Measurements from ENCODE around the gene KRT76. TPM values are rescaled to one million over a fixed set of nuclear protein-coding genes. Genes with fewer than 3 reads are reported as not detected.

Gene KRT76
- total RNA-seq, 1 experiment from 2014 or later, result not detected

DNA sequence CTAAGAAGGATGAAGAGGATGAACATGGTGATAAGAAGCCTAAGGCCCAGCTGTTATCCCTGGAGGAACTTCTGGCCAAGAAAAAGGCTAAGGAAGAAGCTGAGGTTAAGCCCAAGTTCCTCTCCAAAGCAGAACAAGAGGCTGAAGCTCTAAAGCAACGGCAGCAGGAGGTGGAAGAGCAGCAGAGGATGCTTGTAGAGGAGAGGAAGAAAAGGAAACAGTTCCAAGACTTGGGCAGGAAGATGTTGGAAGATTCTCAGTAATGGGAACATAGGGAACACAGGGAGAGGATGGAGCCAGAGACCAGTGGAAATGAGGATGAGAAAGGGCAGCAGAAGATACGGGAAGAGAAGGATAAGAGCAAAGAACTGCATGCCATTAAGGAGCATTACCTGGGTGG, 46.4 kb downstream of the KRT76 start:
- Histone ChIP-seq H3K4me3 (ENCODE audit: low read depth, low read length) (no peak overlapping the region), H3K4me1 (no peaks in the 10 kb centered on the region), H3K9me3 (no peaks in the 10 kb centered on the region), H3K36me3 (ENCODE audit: control insufficient read depth, insufficient read depth, low read length) (no peaks in the 10 kb centered on the region), H3K27me3 (replicated peaks; ENCODE audit: control insufficient read depth, insufficient read depth, low read length) (no peaks in the 10 kb centered on the region)
- no peak overlapping the region for H3K4me3 Mint-ChIP-seq (ENCODE audit: unreplicated experiment)
- peaks cover 35% of the 10 kb centered on the region for H3K27me3 Mint-ChIP-seq (ENCODE audit: insufficient read depth, unreplicated experiment)
- CTCF ChIA-PET, result no interaction called here
- no peak overlapping the region for H3K27ac Mint-ChIP-seq (ENCODE audit: unreplicated experiment)
- DNase-seq, result no peak
- no TSS peak for BruUV-seq (replicated peaks)
- no peaks in the 10 kb centered on the region for H3K36me3 Mint-ChIP-seq (ENCODE audit: insufficient read depth, unreplicated experiment)
- no peaks in the 10 kb centered on the region for H3K4me1 Mint-ChIP-seq (ENCODE audit: low read depth, unreplicated experiment)
- peaks cover 11% of the 10 kb centered on the region for H3K9me3 Mint-ChIP-seq (ENCODE audit: unreplicated experiment)
- POLR2A ChIA-PET, result no interaction called here
- TF ChIP-seq, protein P1, sequence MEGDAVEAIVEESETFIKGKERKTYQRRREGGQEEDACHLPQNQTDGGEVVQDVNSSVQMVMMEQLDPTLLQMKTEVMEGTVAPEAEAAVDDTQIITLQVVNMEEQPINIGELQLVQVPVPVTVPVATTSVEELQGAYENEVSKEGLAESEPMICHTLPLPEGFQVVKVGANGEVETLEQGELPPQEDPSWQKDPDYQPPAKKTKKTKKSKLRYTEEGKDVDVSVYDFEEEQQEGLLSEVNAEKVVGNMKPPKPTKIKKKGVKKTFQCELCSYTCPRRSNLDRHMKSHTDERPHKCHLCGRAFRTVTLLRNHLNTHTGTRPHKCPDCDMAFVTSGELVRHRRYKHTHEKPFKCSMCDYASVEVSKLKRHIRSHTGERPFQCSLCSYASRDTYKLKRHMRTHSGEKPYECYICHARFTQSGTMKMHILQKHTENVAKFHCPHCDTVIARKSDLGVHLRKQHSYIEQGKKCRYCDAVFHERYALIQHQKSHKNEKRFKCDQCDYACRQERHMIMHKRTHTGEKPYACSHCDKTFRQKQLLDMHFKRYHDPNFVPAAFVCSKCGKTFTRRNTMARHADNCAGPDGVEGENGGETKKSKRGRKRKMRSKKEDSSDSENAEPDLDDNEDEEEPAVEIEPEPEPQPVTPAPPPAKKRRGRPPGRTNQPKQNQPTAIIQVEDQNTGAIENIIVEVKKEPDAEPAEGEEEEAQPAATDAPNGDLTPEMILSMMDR (IDR thresholded peaks at IDR 0.05; ENCODE audit: insufficient read depth in 1 of 2, low read depth in 1 of 2, low read length in 1 of 2, severe bottlenecking in 1 of 2, unreplicated experiment in 1 of 2), result no peak
- intact Hi-C loops (cut with micrococcal nuclease; ENCODE audit: unreplicated experiment), result no loop called here

DNA sequence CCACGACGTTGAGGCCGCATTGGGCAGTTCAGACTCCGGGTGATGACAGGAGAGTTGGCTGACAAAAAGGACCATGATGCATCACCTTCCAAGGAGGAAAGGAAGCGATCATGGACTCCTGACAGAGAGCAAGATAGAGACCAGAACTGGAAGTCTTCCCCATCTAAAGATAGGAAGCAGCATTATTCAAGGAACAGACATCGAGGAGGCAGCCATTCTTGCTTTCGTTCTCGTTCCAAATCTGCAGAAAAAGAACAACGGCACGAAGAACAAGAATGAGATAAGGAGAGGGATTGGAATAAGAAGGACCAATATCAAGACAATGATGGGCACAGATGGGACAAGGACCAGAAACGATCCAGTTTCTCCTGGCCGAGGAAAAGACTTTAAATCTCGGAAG, 46.8 kb downstream of the KRT76 start:
- no peak overlapping the region for H3K27ac Mint-ChIP-seq (ENCODE audit: unreplicated experiment)
- no TSS peak for BruUV-seq (replicated peaks)
- CTCF ChIA-PET, result no interaction called here
- H3K36me3 Mint-ChIP-seq (ENCODE audit: insufficient read depth, unreplicated experiment), result no peaks in the 10 kb centered on the region
- POLR2A ChIA-PET, result no interaction called here
- Histone ChIP-seq H3K36me3 (ENCODE audit: control insufficient read depth, insufficient read depth, low read length) (no peaks in the 10 kb centered on the region), H3K27me3 (replicated peaks; ENCODE audit: control insufficient read depth, insufficient read depth, low read length) (no peaks in the 10 kb centered on the region), H3K9me3 (no peaks in the 10 kb centered on the region), H3K4me3 (ENCODE audit: low read depth, low read length) (no peak overlapping the region), H3K4me1 (no peaks in the 10 kb centered on the region)
- H3K4me3 Mint-ChIP-seq (ENCODE audit: unreplicated experiment), result no peak overlapping the region
- H3K4me1 Mint-ChIP-seq (ENCODE audit: low read depth, unreplicated experiment), result no peaks in the 10 kb centered on the region
- peaks cover 35% of the 10 kb centered on the region for H3K27me3 Mint-ChIP-seq (ENCODE audit: insufficient read depth, unreplicated experiment)
- peaks cover 11% of the 10 kb centered on the region for H3K9me3 Mint-ChIP-seq (ENCODE audit: unreplicated experiment)
- no peak for DNase-seq
- intact Hi-C loops (cut with micrococcal nuclease; ENCODE audit: unreplicated experiment), result no loop called here
- TF ChIP-seq, protein P1 (IDR thresholded peaks at IDR 0.05; ENCODE audit: insufficient read depth in 1 of 2, low read depth in 1 of 2, low read length in 1 of 2, severe bottlenecking in 1 of 2, unreplicated experiment in 1 of 2), result no peak

DNA sequence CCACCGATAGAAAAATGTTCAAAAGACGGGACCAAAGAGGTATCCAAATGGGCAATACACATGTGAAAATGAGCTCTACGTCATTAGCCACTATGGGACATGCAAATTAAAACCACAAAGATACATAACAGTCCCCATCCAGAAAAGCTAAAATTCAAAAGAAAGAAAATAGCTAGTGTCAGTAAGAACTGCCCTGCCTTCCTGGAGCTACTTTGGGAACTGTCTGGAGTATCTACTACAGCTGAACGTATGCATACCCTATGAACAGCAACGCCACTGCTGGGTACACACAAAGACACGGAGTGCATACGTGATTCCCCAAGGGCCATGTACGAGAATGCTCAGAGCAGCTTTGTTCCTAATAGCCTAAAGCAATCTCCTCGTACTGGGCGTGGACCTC, 48.0 kb downstream of the KRT76 start:
- Histone ChIP-seq H3K4me1 (no peaks in the 10 kb centered on the region), H3K4me3 (ENCODE audit: low read depth, low read length) (no peak overlapping the region), H3K27me3 (replicated peaks; ENCODE audit: control insufficient read depth, insufficient read depth, low read length) (no peaks in the 10 kb centered on the region), H3K36me3 (ENCODE audit: control insufficient read depth, insufficient read depth, low read length) (no peaks in the 10 kb centered on the region), H3K9me3 (no peaks in the 10 kb centered on the region)
- peaks cover 11% of the 10 kb centered on the region for H3K9me3 Mint-ChIP-seq (ENCODE audit: unreplicated experiment)
- no peak overlapping the region for H3K4me3 Mint-ChIP-seq (ENCODE audit: unreplicated experiment)
- H3K36me3 Mint-ChIP-seq (ENCODE audit: insufficient read depth, unreplicated experiment), result no peaks in the 10 kb centered on the region
- no TSS peak for BruUV-seq (replicated peaks)
- TF ChIP-seq, protein P1 (IDR thresholded peaks at IDR 0.05; ENCODE audit: insufficient read depth in 1 of 2, low read depth in 1 of 2, low read length in 1 of 2, severe bottlenecking in 1 of 2, unreplicated experiment in 1 of 2), result no peak
- intact Hi-C loops (cut with micrococcal nuclease; ENCODE audit: unreplicated experiment), result no loop called here
- H3K27ac Mint-ChIP-seq (ENCODE audit: unreplicated experiment), result no peak overlapping the region
- no peak for DNase-seq
- ChIA-PET CTCF (no interaction called here), POLR2A (no interaction called here)
- peaks cover 32% of the 10 kb centered on the region for H3K27me3 Mint-ChIP-seq (ENCODE audit: insufficient read depth, unreplicated experiment)
- H3K4me1 Mint-ChIP-seq (ENCODE audit: low read depth, unreplicated experiment), result no peaks in the 10 kb centered on the region

All from Caco-2 (cell line).